NCI-H2171 treated with DMSO at 0.1 percent for 48 hours (cell line): ENCODE data around the gene RASSF3.
"Not testable (repeated sequence)": the region's sequence is repeated elsewhere in the genome, so short reads cannot be mapped to it uniquely, and the experiment has no call there.

Experiments used
- DNase-seq: peaks from one replicate; lab custom pipeline; 2025; lab: John Stamatoyannopoulos, UW

Gene RASSF3

DNA sequence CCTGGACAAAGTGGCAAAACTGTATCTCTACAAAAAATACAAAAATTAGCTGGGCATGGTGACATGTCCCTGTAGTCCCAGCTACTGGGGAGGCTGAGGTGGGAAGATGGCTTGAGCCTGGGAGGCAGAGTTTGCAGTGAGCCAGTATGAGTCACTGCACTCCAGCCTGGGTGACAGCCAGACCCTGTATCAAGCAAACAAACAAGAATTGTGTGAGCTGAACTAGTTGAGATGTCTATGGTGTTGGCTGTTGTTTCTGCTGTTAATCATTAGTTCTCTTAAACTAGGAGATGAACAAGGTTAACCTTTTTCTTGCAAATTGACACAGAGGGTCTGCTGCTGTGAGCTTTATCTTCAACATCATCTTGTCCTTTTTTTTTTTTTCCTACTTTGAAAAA, 23.6 kb downstream of the RASSF3 start:
- no peak for DNase-seq

- DNase-seq: no peak
Observed at GRCh38 chr12:64634508-64635092, 24.3 kb downstream of the RASSF3 start.

DNA sequence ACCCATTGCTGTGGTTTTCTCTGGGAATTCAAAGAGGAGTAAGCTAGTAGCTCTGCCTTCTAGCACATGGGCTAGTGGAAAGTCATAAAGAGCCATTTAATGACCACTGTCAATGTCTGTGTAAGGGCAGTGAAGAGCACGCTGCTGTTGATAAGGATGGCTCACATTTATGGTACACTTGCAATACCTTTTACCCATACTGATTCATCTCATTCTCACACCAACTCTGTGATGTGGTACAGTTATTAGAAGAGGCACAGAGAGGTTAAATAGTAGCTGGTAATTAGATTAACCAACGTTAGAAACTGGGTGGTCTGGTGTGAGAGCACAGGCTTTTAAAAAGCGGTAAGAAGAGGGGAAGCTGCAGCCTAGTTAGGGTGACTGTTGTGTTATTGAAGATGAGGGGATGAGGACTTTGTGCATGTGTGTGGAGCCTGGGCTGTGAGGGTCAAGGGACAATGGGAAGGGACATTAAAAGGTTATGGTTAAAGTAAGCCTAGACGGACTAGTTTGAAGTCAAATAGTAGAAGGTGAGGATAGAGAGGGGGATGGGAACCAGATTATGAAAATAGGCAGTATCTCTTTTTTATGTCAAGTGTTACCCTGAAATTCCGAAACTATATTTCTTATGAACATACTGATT, 25.2 kb downstream of the RASSF3 start:
- no peak for DNase-seq

GRCh38 chr12:64636856-64637255, 26.6 kb downstream of the RASSF3 start:
- no peak for DNase-seq

- DNase-seq: no peak
Observed at GRCh38 chr12:64639466-64639865, 29.2 kb downstream of the RASSF3 start.

- no peak for DNase-seq
Observed at GRCh38 chr12:64646318-64646717, 36.0 kb downstream of the RASSF3 start.

DNA sequence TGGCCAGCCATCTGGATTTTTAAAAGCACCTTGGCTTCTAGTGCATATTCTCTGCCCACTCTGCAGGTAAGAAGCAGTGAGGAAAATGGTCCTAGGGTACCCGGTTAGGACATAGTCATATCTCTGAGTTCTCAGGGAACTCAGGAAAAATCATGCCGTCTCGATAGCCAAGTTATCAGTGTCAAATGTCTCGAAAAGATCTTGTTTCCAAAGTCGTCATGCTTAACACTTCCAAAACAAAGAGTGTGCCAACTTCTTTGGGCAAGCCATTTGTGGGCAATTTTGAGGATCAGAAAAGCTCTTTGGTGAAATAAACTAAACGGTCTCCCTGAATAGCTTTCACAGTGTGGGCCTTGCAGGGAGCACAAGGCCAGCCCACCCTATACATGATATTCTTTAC, 39.2 kb downstream of the RASSF3 start:
- no peak for DNase-seq

DNA sequence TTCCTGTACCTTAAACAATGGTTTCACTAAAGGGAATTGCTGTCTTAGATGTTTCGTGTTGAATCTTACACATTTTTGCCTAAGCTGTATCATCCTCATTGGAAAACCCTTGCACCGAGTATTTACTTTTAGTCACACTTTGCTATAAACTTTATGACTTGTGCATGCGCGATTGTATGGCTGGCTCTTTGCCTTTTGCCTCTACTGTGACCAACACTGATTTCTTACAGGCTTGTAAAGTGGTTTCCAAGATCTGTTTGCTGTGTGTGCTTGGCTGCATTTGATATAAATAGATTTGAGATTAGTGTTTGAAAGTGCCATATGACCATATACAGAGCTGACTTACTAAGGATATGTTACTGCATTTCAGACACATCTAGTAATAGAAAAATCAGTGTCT, 40.5 kb downstream of the RASSF3 start:
- DNase-seq: no peak

GRCh38 chr12:64652346-64652745, 42.1 kb downstream of the RASSF3 start:
- peak; percentile 57 for DNase-seq

DNA sequence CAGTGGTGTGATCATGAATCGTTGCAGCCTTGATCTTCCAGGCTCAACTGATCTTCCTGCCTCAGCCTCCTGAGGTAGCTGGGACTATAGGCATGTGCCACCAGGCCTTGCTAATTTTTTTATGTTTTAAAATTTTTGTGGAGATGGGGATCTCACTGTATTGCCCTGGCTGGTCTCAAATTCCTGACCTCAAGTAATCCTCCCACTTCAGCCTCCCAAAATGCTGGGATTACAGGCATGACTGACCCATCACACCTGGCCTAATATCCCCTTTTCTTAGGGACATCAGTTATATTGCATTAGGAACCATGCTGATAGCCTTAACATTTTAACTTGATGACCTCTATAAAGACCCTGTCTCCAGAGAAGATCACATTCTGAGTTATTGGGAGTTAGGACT, 42.8 kb downstream of the RASSF3 start:
- DNase-seq: no peak

DNA sequence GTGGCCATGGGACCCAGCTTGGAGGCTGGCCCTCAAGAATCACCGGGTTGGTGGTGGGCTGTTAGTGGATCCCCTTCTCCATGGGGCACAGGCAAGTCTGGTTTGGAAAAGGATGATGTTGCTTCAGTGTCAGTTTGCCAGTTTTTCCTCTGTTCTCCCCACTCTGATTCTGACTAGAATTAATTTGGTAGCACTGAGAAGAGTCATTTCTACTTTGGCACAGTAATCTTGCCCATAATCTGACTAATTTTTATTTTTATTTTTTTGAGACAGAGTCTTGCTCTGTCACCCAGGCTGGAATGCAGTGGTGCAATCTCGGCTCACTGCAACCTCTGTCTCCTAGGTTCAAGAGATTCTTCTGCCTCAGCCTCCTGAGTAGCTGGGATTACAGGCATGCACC, 43.6 kb downstream of the RASSF3 start:
- DNase-seq: not testable (repeated sequence)

DNA sequence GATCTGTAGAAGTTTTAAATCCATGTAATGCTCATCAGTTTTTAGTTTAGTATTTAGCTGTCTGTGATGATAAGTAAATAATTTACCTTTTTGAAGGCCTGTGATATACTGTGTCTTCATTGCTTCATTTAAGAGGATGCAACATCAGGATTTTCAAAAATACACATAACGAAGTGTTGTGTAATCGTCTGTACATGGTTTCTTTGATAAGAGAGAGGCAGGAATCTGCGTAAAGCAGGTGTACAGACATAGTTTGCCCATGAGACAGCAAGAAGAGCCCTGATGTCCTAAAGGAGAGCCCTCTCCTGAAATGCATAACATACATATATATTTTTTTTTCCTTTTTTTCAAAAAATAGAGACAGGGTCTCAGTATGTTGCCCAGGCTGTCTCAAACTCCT, 44.8 kb downstream of the RASSF3 start:
- DNase-seq: no peak

DNA sequence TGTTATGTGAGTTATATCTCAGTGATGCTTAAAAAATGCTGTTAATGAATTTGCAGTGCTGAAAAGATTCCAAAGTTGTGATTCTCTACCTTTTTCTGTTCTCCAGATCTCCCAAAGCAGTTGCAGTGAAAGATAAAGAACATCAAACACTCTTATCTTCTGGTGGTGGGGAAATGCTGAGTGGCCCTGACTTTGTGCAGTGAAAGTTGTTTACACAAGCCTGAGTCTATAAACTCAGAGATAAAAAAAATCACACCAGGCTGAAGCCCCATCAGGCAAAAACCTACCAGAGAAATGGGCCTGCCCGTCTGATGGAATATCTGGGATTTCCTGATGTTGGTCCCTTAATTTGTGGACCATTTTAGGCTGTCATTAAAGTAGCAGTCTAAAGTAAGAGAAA, 46.1 kb downstream of the RASSF3 start:
- no peak for DNase-seq

- DNase-seq: no peak
Observed at GRCh38 chr12:64658892-64659481, 48.7 kb downstream of the RASSF3 start.

- no peak for DNase-seq
Observed at GRCh38 chr12:64660237-64661018, 50.1 kb downstream of the RASSF3 start.

- no peak for DNase-seq
Observed at GRCh38 chr12:64663015-64663414, 52.7 kb downstream of the RASSF3 start.

GRCh38 chr12:64665514-64665913, 55.2 kb downstream of the RASSF3 start:
- no peak for DNase-seq

GRCh38 chr12:64666054-64666914, 56.0 kb downstream of the RASSF3 start:
- no peak for DNase-seq

DNA sequence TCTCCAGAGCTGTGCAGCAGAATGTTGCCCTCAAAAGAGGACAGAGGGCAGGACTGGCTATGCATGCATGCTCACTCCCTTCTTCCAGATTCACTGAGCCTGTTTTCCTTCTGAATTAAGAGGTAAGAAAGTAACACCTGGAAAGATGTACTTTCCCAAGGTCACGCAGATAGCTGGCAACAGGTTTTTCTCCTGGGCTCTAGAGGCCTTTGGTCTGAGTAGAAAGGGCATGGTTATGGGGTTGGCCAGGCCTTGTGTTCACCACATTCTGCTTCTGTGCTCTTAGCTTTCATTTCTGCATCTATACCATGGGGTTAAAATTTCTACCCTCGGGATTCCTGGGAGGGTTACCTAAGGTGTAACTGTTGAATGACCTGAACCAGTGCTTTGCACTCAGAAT, 57.5 kb downstream of the RASSF3 start:
- DNase-seq: no peak

DNA sequence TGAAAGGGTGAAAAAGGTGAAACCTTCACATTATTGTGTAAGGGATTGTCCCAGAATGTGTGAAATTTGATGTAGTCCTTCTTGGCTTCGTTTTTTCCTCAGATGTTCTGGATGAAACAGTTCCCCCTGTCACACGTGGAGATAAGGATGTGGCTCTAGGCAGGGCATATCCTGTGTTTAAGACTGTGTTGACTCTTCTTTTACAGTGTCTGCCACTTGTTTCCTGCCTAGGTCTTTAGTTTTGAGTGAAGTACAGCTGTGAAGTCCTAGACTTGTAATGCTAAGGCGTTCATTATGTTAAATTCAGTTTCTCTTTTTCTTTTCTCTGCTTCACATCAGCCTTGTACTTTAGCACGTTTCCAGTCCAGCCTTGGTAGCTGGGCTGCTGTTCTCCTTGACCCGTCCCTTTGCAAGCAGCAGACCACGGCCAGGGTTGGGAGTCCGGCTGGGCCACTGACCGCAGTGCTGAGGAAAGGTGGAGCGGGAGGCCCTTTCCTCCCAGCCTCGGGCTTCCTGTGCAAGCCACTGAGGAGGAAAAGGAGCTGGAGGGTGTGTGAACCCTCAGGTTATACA, 59.1 kb downstream of the RASSF3 start:
- DNase-seq: no peak

GRCh38 chr12:64670019-64670418, 59.7 kb downstream of the RASSF3 start:
- no peak for DNase-seq
